Activated CD8-positive, alpha-beta memory T cell treated with anti-CD3 and anti-CD28 coated beads, Interleukin-2, amount 50 U/mL, for 24 hours (primary cell): ENCODE measurements around the gene RFX4.
"Not testable (repeated sequence)": the region's sequence is repeated elsewhere in the genome, so short reads cannot be mapped to it uniquely, and the experiment has no call there.

Source experiments
- DNase-seq: peaks from one replicate; pipeline ENCODE4 v3.0.0-alpha.2; 2020; ENCODE audit errors: extremely low read depth

The RFX4 gene

GRCh38 chr12:106590601-106591000, 7.8 kb downstream of the RFX4 start:
- no peak for DNase-seq

- no peak for DNase-seq
Measured at GRCh38 chr12:106594447-106594846, 11.6 kb downstream of the RFX4 start.

- no peak for DNase-seq
Measured at GRCh38 chr12:106595268-106595667, 12.5 kb downstream of the RFX4 start.

- DNase-seq = no peak
Measured at GRCh38 chr12:106598003-106598402, 15.2 kb downstream of the RFX4 start.

- DNase-seq = no peak
Measured at GRCh38 chr12:106599302-106599701, 16.5 kb downstream of the RFX4 start.

- no peak for DNase-seq
Measured at GRCh38 chr12:106600503-106600902, 17.7 kb downstream of the RFX4 start.

- DNase-seq = no peak
Measured at GRCh38 chr12:106601031-106601430, 18.2 kb downstream of the RFX4 start.

GRCh38 chr12:106601496-106601895, 18.7 kb downstream of the RFX4 start:
- DNase-seq = no peak

GRCh38 chr12:106602076-106602475, 19.3 kb downstream of the RFX4 start:
- no peak for DNase-seq

- no peak for DNase-seq
Measured at GRCh38 chr12:106605254-106605653, 22.4 kb downstream of the RFX4 start.

- not testable (repeated sequence) for DNase-seq
Measured at GRCh38 chr12:106620588-106620987, 37.8 kb downstream of the RFX4 start.

- no peak for DNase-seq
Measured at GRCh38 chr12:106625976-106626375, 43.2 kb downstream of the RFX4 start.

- DNase-seq = no peak
Measured at GRCh38 chr12:106629797-106630659, 47.2 kb downstream of the RFX4 start.

- no peak for DNase-seq
Measured at GRCh38 chr12:106631150-106631549, 48.3 kb downstream of the RFX4 start.

- no peak for DNase-seq
Measured at GRCh38 chr12:106631797-106632196, 49.0 kb downstream of the RFX4 start.

- DNase-seq = no peak
Measured at GRCh38 chr12:106632797-106633450, 50.1 kb downstream of the RFX4 start.

GRCh38 chr12:106633451-106633823, 50.6 kb downstream of the RFX4 start:
- no peak for DNase-seq

GRCh38 chr12:106634206-106634605, 51.4 kb downstream of the RFX4 start:
- no peak for DNase-seq

- DNase-seq = no peak
Measured at GRCh38 chr12:106643000-106643399, 60.2 kb downstream of the RFX4 start.

- DNase-seq = no peak
Measured at GRCh38 chr12:106644335-106645073, 61.7 kb downstream of the RFX4 start.

GRCh38 chr12:106645074-106645421, 62.2 kb downstream of the RFX4 start:
- DNase-seq = no peak

- DNase-seq = no peak
Measured at GRCh38 chr12:106645465-106646330, 62.9 kb downstream of the RFX4 start.
